GM19351 (cell line): ENCODE results near the gene WDFY2.

Source experiments
- ATAC-seq: cut with Tn5 transposase; IDR thresholded peaks from one replicate; pipeline ENCODE4 v1.9.1; 2021; ENCODE audit warnings: mild to moderate bottlenecking, moderate library complexity; ENCODE audit not compliant: unreplicated experiment

Gene WDFY2

GRCh38 chr13:51729866-51730553 is 145.7 kb downstream of the WDFY2 start:
- ATAC-seq, result no peak

DNA sequence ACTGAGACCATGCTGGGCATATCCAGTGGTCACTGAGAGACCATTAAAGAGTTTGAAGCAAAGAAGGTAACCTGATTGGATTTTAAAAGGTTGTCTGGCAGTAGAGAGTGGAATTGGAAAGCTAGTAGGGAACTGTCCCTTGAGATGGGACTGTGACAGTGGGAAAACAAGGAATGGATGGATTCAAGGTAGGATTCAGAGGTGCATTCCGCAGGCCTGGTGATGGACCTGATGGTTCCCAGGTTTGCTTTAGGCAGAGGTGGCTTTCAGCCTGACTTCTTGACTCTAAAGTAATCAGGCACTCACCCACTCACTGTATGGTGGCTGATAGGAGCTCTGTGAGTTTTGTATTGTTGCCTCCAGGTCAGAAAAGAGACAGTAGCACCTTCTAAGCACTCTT is 146.7 kb downstream of the WDFY2 start:
- ATAC-seq, result no peak

DNA sequence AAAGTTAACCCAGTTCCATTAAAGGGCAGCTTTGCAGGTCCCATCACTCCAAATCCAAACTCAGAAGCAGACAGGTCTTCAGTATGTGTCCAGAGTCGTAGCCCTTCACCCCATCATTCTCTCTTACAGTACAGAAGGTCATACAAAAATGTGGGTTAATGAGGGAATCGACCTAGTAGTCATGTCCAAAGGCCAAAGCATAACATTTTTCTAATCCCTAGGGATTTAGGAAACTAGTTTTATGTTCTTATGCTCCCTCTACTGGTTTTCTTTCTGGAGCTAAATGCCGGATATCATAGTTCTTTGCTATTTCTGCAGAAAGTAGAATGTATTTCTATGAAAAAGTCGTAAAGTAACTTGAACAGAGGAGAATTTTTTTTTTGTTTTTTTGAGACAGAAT is 147.5 kb downstream of the WDFY2 start:
- ATAC-seq, result no peak

GRCh38 chr13:51733374-51734298 is 149.4 kb downstream of the WDFY2 start:
- no peak for ATAC-seq

DNA sequence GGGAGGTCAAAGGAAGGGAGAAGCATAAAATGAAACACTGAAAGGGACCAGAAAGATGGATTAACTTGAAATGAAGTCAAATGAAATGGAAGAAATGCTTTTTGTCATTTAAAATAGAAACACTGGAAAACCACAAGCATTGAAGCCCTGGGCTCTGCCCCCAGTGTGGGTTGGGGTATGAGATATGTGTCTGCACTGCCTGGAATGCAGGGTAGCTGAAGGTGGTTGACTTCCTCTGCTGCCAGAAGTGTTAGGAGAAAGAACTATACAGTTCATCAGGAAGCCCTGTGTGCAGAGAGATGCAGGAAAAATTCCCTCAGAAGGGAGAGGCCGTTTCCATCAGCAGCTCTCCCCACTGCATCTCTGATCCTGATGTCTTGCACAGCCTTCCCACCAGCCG is 150.5 kb downstream of the WDFY2 start:
- no peak for ATAC-seq

DNA sequence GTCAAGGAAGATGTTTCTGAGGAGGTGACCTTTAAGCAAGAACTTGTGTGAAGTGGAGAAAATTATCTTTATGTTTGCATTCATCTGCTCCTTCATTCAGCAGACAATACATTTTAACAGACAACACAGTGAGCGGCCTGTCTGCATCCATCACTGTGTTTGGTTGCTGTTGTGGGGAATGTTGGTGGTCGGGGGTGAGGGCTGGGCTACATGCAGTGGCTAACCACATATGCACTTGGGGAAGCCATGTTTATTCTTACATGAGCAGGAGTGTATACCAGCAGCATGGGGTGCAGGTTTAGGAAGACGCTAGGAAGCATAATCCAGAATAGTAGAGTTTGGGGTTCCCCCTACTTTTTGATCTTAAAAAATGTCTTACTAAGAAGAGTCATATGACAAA is 153.3 kb downstream of the WDFY2 start:
- no peak for ATAC-seq

DNA sequence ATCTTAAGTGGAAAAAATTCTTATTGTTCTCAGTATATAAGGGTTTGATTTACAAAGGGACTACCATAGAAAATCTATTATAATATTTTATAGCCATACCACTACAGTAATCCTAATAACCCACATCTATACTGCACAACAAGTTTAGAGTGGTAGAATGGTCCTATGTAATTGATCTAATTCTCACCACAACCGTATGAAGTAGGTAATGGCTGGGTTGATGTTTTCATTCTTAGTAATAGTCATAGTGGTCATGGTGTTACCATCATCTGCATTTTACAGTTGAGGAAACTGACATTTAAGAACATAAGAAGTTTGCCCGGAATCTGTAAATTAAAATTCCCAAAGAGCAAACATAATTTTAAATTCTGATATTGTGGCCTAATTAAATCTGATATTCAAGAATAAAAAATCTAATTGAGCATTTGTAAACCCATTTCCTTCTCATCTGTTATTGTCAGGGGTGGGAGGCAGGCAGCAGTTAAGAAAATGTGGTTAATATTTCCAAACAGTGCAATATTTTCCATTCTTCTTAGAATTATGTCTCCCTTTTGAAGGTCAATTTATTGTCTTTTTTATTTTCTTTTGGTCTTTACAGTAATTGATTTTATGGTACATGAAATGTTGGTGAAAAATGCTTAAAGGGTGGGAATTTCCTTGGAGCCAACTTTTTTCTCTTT is 154.1 kb downstream of the WDFY2 start:
- ATAC-seq, result peak; percentile 85

GRCh38 chr13:51739027-51739764 is 154.9 kb downstream of the WDFY2 start:
- no peak for ATAC-seq

DNA sequence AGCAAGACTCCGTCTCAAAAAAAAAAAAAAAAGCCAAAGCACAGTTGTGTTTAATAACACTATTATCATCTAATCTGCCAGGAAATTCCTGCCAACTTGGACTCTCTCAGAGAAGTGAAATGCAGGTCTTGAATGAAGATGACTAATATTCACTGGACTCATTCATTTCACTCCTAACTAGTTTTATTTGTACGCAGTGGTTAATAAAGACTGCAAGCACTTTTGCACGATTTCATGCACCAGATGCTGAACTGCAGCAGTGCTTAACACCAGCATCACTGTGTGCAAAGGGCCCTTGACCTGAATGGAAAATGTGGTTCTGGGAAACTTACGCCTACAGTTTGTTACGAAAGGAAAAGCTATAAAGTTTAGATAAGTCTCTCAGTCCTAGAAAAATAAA is 156.4 kb downstream of the WDFY2 start:
- ATAC-seq, result no peak

DNA sequence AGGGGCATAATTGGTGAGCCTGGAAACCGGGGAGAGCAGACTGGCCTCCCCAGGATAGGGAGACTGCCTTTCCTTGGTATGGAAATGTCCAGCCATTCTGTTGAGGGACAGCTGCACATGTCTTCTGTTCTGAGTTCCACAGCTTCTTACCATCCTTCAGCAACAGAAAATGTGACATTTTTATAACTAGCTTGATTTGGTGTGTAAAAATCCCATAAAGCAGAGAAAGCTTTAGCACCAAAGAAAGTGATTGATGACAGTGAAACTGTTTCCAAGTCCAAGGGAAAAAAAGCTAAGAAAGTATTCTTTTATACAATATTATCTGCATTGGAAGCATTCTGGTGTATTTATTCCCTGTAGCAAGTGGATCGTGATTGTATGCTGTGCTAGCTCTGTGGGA is 157.8 kb downstream of the WDFY2 start:
- no peak for ATAC-seq

DNA sequence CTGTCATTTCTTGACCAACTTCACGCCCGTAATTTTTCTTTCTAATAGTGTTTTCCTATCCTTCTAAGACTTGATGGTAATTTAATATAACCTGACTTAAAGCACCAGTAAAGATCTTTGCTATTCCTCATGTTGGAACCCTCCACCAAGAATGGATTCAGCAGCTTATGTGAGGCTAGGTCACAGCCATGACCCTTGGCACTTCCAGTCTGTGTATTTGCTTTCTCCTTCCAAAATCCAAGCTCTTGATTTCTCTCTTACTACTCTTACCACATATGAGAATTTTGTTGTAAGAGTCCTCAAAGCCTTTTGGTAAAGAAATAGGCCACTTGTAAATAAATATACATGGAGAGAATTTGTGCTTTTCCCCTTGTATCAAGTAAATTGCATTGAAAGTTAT is 158.3 kb downstream of the WDFY2 start:
- no peak for ATAC-seq

- no peak for ATAC-seq
These were observed 161.0 kb downstream of the WDFY2 start for GRCh38 chr13:51745243-51745642.

GRCh38 chr13:51746802-51747201 is 162.5 kb downstream of the WDFY2 start:
- no peak for ATAC-seq

GRCh38 chr13:51747438-51748434 is 163.5 kb downstream of the WDFY2 start:
- ATAC-seq, result no peak

DNA sequence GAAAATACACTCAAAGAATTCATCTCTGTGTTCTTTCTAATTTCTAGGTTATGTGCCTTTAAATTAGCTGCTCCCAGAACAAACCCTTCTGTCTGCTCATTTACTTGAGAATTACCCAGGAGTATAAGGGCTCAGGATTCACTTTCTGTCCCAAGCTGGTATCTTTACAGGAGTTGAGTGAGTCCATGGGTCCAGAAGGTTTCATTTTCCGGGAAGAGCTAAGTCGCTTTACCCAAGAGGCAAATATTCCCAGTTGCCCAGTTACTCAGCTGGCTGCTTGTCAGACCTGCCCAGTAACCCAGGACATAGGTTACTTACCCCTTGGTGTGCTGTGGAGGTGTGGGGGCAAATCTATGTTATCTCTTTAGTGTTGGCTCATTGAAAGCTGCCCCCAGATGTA is 172.4 kb downstream of the WDFY2 start:
- ATAC-seq, result no peak

GRCh38 chr13:51758691-51759090 is 174.4 kb downstream of the WDFY2 start:
- ATAC-seq, result no peak

DNA sequence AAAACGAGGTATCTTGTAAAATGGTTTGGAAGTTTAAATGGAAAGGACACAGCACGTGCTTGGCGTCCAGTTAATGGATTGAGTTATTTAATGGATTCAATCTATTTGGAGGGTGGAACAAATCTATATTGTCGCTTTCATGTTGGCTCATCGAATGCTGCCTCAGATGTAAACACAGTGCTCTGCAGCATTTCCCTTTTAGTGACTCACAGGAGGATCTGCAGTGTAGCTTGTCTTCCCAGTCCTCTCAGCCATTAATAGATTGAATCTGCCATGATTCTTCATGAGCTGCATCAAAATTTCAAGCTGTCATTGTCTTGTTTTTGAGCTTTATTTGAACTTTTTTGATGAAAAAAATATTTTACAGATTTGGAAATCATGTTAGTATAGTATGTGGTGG is 175.0 kb downstream of the WDFY2 start:
- no peak for ATAC-seq

DNA sequence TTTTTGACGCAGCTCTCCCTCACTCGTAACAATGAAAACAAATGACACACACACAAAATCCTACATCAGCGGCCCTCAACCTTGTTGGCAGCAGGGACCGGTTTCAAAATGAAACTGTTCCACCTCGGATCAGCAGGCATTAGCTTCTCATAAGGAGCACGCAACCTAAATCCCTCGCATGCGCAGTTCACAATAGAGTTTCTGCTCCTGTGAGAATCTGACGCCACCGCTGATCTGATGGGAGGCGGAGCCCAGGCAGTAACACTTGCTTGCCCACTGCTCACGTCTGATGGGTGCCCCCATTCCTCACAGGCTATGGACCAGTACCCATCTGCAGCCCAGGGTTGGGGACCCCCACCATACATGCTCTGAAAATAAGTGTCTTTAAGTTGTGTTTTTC is 176.3 kb downstream of the WDFY2 start:
- ATAC-seq, result no peak

- no peak for ATAC-seq
These were observed 177.5 kb downstream of the WDFY2 start for GRCh38 chr13:51761643-51762350.
